Measurements from ENCODE around the gene LCN6.
"Not testable (repeated sequence)": the region's sequence is repeated elsewhere in the genome, so short reads cannot be mapped to it uniquely, and the experiment has no call there.

LCN6 gene

DNA sequence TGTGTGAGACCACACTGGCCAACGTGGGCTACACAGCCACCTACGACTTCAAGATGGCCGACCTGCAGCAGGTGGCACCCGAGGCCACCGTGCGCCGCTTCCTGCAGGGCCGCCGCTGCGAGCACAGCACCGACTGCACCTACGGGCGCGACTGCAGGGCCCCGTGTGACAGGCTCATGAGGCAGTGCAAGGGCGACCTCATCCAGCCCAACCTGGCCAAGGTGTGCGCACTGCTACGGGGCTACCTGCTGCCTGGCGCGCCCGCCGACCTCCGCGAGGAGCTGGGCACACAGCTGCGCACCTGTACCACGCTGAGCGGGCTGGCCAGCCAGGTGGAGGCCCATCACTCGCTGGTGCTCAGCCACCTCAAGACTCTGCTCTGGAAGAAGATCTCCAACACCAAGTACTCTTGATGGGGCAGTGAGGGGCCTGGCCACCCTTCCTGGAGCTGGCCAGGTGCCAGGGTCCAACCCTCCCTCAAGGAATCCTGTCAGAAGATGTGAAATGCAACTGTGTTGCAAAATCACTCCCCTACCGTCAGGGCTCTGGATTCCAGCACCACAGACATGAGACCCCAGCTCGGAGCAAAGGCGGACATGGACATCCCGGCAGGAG lies 24.9 kb downstream of the LCN6 start:
- no peak for DNase-seq

DNA sequence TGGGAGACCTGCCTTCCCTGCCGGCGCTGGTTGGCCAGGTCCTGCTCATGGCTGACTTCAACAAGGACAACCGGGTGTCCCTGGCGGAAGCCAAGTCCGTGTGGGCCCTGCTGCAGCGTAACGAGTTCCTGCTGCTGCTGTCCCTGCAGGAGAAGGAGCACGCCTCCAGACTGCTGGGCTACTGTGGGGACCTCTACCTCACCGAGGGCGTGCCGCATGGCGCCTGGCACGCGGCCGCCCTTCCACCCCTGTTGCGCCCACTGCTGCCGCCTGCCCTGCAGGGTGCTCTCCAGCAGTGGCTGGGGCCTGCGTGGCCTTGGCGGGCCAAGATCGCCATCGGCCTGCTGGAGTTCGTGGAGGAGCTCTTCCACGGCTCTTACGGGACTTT lies 25.4 kb downstream of the LCN6 start:
- DNase-seq: no peak

DNA sequence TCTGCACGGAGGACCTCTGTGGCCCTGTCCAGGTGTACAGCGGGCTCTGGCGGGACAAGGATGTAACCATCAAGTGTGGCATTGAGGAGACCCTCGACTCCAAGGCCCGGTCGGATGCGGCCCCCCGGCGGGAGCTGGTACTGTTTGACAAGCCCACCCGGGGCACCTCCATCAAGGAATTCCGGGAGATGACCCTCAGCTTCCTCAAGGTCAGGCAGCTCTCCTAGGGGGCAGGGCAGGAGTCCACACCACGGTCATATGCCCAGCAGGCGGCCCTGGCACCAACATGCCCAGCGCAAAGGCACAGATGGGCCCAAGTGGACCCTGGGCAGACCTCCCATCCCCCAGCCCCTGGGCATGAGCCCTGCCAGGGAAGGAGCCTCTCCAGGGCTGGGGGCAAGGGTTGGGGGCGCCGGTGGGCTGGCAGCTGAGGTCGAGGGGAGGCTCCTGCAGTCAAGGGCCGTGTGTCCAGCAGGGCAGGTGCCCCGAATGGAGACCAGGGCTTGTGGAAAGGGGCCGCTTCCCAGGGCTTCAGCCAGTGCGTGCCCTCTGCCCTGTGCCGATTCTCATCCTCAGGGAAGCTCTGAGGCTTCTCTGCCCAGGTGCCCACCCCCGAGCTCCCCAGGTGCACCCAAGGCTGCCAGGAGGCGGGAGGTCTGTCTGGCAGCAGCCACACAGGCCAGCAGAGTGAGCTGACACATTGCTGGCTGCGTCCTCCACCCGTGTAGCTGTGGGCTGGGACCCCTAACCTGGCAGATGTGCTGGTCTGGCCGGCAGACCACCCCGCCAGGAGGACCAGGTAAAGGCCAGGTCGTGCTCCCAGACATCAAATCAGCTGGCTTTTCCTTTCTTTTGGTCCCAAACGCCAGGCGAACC lies 26.0 kb downstream of the LCN6 start:
- DNase-seq: no peak

DNA sequence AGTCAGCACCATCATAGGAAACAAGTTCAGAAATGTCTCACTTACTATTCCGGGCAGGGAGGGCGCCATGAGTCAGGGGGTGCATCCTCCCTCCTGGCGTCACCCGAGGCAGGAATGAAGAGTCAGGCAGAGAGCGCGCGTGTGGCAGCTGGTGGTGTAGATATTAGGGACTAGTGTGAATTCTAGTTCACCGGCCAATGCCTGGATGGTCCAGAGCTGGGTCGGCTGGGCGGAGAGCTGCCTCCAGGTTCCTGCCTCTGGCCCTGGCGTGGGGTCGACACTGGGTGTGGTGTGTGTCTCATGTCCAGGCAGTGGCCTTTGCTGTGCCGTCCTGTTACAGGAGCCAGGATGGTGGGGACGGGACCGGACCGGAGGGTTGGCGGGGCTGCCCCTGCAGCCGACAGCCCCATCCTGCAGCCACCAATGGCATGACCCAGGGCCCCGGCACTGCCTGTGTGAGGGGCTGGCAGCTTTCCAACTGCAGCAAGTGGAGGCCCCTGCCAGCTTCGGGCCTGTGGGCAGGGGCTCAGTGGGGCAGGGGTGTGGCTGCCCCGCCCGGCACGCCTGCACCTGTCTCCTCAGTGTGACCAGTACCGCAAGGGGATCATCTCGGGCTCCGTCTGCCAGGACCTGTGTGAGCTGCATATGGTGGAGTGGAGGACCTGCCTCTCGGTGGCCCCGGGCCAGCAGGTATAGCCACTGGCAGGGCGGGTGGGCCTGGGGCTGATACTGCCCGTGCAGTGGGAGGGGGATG lies 26.8 kb downstream of the LCN6 start:
- DNase-seq: no peak

DNA sequence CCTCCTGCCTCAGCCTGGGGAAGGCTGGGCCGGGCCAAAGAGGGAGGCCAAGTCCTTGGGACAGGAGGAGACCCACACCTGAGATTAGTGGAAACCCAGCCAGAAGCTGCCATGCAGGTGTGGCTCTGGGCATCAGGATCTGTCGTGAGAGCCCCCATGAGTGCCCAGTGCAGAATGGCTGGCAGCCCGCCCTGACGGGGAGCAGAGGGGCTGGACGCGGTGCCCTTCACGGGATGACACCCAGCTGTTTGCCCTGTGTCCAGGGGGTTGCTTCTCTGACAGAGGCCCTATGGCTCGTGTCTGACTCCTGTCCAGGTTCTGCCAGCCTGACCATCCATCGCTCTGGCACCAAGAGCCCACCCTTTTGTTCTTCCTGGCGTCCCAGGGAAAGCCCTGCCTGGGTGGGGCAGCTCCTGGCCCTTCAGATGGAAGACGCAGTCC lies 27.4 kb downstream of the LCN6 start:
- no peak for DNase-seq

DNA sequence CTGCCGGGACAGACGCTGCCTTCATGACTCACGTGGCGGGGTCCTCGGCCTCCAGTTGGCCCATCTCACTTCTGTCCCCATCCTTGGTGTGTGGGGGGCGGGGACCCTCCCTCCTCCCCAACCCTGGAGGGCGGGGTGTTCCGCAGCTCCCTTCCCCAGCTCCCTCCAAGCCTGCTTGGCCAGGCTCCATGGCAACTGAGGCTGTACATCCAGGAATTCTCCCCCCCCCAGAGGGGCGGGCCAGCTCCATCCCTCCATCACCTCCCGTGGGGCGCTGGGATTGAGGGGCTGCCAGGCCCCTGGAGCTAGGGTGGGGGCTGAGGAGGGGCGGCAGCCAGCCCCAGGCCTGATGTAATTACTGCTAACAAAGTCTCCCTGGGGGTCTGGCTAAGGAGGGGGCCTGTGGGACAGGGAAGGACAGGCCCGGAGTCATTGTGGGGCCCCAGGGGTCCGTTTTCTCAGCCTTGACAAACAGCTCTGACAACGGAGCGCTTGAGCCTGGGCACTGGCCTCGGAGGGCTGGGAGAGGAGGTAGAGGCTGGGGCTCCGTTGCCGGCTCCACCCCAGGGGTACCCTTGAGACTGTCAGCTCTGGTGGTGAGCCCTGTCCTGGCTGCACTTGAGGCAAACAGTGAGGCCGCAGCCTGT lies 28.0 kb downstream of the LCN6 start:
- no peak for DNase-seq

DNA sequence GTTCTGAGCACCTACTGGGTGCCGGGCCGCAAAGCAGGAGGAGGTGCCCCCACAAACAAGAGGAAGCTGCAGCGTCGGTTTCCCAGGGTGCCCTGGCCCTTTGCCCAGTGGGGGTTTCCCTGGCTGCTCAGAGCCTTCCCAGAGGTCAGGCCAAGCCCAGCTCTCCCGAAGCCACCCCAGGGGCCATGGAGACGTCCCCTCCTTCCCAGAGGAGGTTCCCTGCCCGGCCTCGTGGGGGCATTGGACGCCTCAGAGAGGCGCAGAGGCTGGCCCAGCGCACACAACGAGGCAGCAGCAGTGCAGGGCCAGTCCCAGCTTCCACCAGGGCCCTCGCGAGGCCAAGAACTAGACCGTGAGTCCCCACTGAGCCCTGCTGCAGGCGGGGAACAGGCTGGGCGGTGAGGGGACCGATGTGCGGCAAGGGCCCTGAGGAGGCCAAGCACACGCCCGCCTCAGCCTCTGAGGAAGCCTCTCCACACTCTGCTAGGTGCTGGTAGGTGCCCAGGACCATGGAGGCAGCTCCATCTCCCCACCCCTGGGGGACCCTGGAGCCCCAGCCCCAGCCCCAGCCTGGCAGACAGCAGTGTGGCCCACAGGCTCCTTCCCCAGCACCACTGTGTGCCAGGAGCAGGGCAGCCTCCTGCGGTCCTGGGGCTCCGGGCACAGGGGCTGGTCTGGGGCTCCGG lies 29.0 kb downstream of the LCN6 start:
- peak; percentile 76 to 89 (median 80) for DNase-seq

DNA sequence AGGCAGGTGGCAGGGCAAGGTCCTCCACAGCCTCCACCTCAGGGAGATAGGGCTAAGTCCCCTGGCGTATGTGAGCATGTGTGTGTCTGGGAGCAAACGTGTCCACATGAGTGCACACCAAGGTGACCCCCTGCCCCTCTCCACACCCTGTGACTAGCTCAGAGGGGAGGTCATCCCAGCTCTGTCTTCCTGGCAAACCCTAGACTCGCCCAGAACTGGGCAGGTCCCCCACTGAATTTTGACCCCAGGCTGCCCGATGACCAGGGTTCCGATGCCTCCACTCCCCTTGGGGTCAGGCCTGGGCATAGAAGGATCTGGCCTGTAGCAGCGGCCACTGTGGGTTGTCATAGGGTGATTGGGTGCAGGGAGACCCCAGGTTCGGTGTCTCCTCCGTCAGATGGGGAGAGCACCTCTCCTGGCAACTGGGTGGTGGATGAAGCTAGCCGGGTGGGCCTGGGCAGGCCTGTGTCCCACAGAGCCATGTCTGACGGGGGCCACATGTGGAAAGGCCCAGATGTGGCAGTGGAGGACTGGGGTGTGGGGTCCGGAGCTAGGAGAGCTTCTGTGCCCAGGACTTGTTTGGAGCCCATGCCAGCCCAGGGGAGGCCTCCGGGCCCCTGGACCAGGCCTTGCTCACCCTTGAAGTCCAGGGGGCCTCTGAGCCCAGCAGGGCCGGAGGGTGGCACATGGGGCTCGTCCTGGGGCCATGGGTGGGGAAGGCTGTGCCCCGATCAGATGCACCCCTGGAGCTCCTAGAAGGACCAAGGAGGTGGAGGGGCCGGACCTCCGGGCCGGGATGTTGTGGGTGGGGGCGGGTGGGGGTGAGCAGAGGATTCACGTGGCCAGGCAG lies 29.8 kb downstream of the LCN6 start:
- no peak for DNase-seq

DNA sequence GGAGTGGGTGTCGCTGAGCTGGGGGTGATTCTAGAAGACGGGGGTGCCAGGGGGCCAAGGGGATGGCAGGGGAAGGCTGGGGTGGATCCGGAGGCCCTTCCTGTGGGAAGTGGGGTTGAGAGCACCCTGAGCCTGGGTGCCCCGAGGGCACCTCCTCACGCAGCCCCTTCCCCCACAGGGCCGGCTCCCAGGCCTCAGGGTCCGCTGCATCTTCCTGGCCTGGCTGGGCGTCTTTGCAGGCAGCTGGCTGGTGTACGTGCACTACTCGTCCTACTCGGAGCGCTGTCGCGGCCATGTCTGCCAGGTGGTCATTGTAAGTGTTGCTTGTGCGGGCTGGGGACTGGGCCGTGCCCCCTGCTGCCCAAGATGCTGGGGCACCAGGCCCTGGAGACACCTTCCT lies 30.9 kb downstream of the LCN6 start:
- no peak for DNase-seq

DNA sequence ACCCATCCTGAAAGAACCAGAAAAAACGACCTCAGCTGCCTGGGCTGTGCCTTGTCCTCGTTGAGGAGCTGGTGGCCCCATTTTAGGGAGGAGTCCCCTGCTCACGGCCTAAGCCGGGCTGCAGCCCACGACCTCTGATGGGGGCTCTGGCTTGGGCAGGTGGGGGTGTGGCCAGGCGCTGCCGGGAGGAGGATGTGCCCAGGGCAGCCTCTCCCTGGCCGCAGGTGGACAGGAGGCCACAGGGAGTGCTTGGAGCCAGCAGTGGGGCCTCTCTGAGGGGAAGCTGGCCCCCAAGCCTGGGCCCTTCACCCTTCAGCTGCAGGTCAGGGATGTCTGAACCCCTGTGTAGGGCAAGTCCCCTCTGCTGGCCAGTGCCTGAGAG lies 33.4 kb downstream of the LCN6 start:
- DNase-seq: no peak

DNA sequence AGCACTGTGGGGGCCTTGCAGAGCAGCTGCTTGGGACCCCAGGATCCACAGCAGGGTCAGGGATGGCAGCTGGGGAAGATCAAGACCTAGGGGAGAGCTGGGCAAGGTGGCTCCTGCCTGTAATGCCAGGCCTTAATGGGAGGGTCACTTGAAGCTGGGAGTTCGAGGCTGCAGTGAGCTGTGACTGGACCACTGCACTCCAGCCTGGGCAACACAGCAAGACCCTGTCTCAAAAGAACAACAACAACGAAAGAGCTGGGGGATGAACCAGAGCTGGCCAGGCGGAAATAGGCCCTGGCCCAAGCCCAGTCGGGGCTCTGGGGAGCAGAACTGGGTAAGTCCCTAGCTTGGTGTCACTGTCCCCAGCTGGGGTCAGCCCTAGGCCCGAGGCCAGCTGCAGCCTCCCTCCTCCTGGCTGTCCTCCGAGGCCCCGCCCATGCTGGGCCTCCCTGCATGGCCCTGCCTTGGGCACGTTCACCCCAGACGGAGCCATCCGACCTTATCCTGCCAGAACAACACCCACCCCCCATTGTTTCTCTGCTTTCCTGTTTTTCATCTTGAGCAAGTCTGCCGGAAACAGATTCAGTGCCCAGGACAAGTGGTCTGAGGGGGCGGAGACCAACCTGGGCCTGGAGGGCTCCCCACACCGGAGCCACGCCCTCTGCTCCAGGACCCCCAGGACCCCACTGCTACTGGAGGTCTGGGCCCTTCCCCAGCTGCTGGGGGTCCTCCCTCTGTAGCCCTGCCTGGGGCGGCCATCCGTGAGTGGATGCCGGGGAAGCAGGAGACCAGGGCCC lies 34.0 kb downstream of the LCN6 start:
- no peak for DNase-seq

DNA sequence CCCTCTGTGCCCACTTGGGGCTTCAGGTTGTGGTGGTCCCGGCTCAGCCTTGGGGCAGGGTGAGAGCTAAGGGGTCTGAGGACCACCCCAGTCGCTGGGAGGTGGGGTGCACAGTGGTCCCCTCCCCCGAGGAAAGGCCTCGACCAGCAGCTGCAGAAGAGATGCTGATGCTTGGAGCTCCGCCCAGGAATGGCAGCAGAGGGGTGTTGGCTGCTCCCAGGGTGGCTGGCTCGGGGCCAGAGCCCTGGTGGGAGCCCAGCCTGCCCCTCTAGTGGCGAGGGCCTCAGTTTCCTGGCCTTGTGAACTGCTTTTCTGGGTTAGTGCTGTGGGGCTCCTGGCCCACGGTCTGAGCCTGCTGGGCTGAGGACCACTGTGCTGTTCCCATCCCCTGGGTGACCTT lies 34.8 kb downstream of the LCN6 start:
- no peak for DNase-seq

DNA sequence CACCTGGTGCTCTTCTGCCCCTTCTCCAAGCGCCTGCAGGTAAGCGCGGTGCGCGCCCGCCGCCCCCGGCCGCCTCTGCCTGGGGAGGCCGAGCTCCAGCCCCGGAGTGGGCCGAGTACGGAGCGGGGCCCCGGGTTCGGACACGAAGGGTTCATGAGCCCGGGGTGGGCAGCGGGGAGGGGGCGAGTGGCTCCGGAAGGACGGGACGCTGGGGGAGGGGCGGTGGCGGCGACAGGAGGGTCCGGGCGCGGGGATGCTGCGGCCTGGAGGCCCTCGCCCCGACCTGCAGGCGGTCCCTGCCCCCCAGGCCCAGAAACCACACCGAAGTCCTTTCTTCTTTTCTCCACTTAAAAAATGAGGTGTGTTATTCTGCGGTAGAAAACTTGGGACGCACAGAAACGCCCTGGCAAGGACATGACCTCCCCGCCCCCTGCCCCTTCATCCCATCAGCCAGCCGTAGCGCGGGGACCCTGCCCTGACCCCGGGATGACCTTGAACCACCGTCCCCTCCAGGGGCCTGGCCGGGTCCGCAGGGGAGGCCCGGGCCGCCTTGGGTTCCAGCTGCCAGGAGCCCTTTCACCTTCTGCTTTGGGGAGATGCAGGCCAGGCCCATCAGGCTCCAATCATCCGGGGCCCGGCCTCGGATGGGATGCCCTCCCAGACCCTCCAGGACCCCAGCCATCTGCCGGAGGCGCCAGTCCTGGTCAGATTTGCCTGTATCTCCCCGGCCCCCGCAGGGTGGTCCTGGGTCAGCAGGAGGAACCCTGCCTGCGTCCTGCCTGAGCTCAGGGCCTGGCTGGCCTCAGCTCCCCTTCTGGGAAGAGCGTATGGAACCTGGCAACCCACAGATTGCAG lies 35.4 kb downstream of the LCN6 start:
- no peak for DNase-seq

DNA sequence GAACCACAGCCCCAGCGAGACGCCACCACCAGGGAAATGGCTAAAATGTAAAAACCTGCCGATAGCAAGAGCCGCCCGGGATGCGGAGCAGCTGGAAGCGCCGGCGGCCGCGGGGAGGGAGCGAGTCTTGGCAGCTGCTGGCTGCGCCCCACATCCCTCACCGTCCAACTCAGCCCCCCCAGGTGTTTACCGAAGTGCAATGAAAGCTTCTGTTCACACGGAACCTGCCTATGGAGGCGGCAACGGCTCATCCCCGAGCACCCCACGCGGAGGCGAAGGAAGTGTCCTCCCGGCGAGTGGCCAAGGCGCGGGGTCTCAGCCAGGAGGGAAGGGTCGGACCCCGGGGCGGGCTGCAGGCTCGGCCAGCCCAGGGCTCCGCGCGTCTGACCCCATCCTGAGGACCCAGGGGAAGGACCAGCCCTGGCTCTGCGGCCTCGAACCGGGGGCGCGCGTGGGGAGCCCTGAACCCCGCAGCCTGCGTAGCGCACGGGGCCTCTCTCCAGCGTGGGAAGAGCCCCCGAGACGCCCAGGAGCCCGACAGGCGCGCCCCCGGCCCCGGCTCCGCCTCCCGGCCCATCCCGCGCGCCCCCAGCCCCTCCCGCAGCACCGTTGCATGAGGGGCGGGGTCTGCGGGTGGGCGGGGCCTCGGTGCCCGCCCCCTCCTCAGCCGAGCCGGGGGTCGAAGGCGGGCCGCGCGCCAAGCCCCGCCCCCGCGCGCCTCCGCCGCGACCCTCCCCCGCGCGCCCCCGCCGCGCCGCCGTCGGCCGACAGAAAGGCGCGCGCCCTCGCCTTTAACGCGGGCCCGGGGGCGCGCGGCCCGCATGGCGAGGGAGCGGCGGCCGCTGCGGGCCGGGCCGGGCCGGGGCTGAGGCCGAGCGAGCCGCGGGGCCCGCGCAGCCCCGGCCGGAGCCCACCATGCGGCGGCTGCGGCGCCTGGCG lies 36.3 kb downstream of the LCN6 start, which contains the start of gene DIPK1B:
DIPK1B (plus strand) TSS at position 822 of the 939 bp plus-strand sequence; CDS start at position 916, 94 bp downstream.
- DNase-seq: no peak

DNA sequence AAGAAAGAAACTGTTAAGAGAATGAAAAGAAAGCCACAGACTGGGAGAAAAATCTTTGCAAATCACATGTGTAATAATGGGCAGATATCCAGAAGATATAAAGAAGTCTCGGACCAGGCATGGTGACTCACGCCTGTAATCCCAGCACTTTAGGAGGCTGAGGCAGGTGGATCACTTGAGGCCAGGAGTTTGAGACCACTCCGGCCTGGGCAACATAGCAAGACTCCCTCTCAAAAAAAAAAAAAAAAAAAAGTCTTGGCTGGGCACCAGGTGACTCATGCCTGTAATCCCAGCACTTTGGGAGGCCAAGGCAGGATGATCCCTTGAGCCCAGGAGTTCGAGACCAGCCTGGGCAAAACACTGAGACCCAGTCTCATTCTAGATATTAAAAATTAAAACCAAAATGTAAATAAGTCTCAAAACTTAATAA lies 37.1 kb downstream of the LCN6 start:
- DNase-seq: not testable (repeated sequence)

DNA sequence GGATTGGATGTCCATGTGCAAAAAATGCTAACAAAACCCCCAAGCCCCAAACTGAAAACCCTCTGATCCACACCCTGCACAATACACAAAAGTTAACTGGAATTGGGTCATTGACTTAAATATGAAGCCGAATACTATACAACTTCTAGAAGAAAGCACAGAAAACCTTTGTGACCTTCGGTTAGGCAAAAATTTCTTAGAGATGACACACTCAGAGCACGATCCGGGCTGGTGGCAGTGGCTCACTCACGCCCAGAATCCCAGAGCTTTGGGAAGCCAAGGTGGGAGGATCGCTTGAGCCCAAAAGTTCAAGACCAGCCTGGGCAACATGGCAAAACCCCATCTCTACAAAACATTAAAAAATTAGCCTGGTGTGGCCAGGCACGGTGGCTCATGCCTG lies 37.8 kb downstream of the LCN6 start:
- DNase-seq: no peak

DNA sequence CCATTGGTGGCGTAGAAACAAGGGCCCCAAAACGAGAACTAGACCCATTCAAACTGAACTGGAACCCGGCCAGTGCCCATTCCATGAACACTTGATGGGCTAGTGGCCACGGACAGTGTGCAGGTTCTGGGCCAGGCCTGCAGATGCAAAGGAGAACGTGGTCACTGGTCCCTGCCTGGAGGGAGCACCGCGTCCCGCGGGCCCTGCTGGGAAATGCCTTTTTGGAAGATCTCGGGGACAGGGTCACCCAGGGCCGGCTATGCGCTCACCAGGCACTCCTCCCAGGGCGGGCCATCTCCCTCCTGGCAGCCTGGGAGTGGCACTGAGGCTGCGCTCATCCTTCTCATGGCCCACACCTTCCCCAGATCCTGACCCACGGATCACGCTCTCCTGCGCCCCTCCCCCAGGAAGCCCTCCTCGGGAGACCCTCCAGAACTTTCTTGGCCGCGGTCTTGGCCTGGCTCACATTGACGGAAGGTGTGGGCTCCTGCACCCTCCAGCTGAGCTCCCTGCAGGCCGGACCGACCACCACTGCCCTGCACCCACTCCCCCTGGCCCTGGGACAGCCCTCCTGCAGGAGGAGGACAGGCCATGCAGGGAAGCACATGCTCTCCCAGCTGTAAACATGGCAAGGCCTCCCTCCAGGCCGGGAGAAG lies 38.7 kb downstream of the LCN6 start:
- no peak for DNase-seq
